Fibroblast of lung (primary cell): ENCODE data around the gene CACNG8. TPM values are rescaled to one million over a fixed set of nuclear protein-coding genes. Genes with fewer than 3 reads are reported as not detected.

ENCODE experiments used
- DNase-seq, 2 donors: peaks; one replicate each; pipeline versions ENCODE4 v3.0.0 to v3.0.0-alpha.2; 2010; ENCODE audit warnings: low read depth in 2 of 2
- H2AFZ ChIP-seq: 2 replicates; pipeline ENCODE4 v1.5.1; 2012; ENCODE audit warnings: low read length, control low read depth, inconsistent platforms
- H3K27ac ChIP-seq: 2 replicates; pipeline ENCODE4 v1.5.1; 2011; ENCODE audit warnings: low read length, control low read depth; ENCODE audit not compliant: insufficient read depth
- H3K27me3 ChIP-seq: 2 replicates; pipeline ENCODE4 v1.5.1; 2011; ENCODE audit warnings: mild to moderate bottlenecking, low read length; ENCODE audit not compliant: control insufficient read depth, insufficient read depth
- H3K36me3 ChIP-seq: 2 replicates; pipeline ENCODE4 v1.5.1; 2011; ENCODE audit warnings: low read length; ENCODE audit not compliant: control insufficient read depth, insufficient read depth
- H3K4me1 ChIP-seq: 2 replicates; pipeline ENCODE4 v1.5.1; 2011; ENCODE audit warnings: low read length; ENCODE audit not compliant: control insufficient read depth, insufficient read depth; ENCODE audit errors: extremely low read depth
- H3K4me2 ChIP-seq: 2 replicates; pipeline ENCODE4 v1.5.1; 2011; ENCODE audit warnings: low read length, control low read depth; ENCODE audit not compliant: insufficient read depth; ENCODE audit errors: extremely low read depth
- H3K4me3 ChIP-seq, 4 experiments: fragments of 200-600 bp in 1 of 4; sonication (generic) in 1 of 4; replicated peaks in 1 of 4; 2 replicates each; pipeline ENCODE4 v1.5.1; 2011 to 2016; ENCODE audit warnings: low read length in 4 of 4, low read depth in 3 of 4, mild to moderate bottlenecking in 3 of 4, control low read depth in 2 of 4, inconsistent platforms in 1 of 4, mixed read lengths in 1 of 4; ENCODE audit not compliant: insufficient read depth in 1 of 4; ENCODE audit errors: control extremely low read depth in 1 of 4
- H3K79me2 ChIP-seq: 2 replicates; pipeline ENCODE4 v1.5.1; 2012; ENCODE audit warnings: mild to moderate bottlenecking, low read length, inconsistent platforms; ENCODE audit not compliant: control insufficient read depth, insufficient read depth
- H3K9ac ChIP-seq: 2 replicates; pipeline ENCODE4 v1.5.1; 2011; ENCODE audit warnings: mild to moderate bottlenecking, low read length, control low read depth; ENCODE audit not compliant: insufficient read depth
- H3K9me3 ChIP-seq: 2 replicates; pipeline ENCODE4 v1.5.1; 2012; ENCODE audit warnings: low read depth, low read length; ENCODE audit not compliant: control insufficient read depth, insufficient read depth
- H4K20me1 ChIP-seq: 2 replicates; pipeline ENCODE4 v1.5.1; 2011; ENCODE audit warnings: low read length; ENCODE audit not compliant: control insufficient read depth, insufficient read depth; ENCODE audit errors: extremely low read depth
- CTCF ChIP-seq, 2 donors: IDR thresholded peaks in 1 of 2; conservative IDR thresholded peaks in 1 of 2; 1 replicate in 1 of 2; 2 replicates in 1 of 2; pipeline ENCODE4 v1.5.1; 2011 to 2012; ENCODE audit warnings: low read length in 2 of 2, control low read depth in 1 of 2, inconsistent platforms in 1 of 2, low read depth in 1 of 2, mild to moderate bottlenecking in 1 of 2
- EZH2 ChIP-seq: IDR thresholded peaks from 2 replicates; pipeline ENCODE4 v1.5.1; 2012; ENCODE audit warnings: low read length, control low read depth, mild to moderate bottlenecking; ENCODE audit errors: missing control alignments
- polyA plus RNA-seq, 2 donors: library from polyadenylated mRNA; depleted of rRNA in 1 of 2; stranded (reverse) in 1 of 2; unstranded in 1 of 2; fragments of >200 nt; gene quantifications; 2 replicates each; pipeline ENCODE4 v1.2.1, GENCODE V29; 2011 to 2012; ENCODE audit warnings: missing spikeins in 1 of 2
- total RNA-seq: library from RNA; depleted of rRNA; stranded (reverse); fragments of >200 nt; gene quantifications from 2 replicates; pipeline ENCODE4 v1.2.1, GENCODE V29; 2014

Gene CACNG8
- total and polyA plus RNA-seq, 2 donors (not counting 1 experiment from before 2014, with no cell fraction given): under 0.01 to 0.01 TPM

GRCh38 chr19:53981376-53981951, 18.7 kb downstream of the CACNG8 start:
- H3K36me3 ChIP-seq: no peaks in the 10 kb centered on the region
- no peaks in the 10 kb centered on the region for H4K20me1 ChIP-seq
- H3K9me3 ChIP-seq: no peaks in the 10 kb centered on the region
- no peaks in the 10 kb centered on the region for H3K79me2 ChIP-seq
- no peak for TF ChIP-seq EZH2
- no peak for TF ChIP-seq CTCF (conservative IDR thresholded peaks at IDR 0.05 in 1 of 2, IDR thresholded peaks at IDR 0.05 in 1 of 2; ENCODE audit: low read depth in 1 of 2, low read length in 2 of 2)
- no peak for DNase-seq
- no peak overlapping the region for H3K9ac ChIP-seq
- H3K27me3 ChIP-seq: peaks cover 12% of the 10 kb centered on the region
- H3K27ac ChIP-seq: no peak overlapping the region
- H3K4me2 ChIP-seq: no peak overlapping the region
- no peak overlapping the region for H3K4me3 ChIP-seq
- no peaks in the 10 kb centered on the region for H3K4me1 ChIP-seq
- H2AFZ ChIP-seq: no peak overlapping the region

DNA sequence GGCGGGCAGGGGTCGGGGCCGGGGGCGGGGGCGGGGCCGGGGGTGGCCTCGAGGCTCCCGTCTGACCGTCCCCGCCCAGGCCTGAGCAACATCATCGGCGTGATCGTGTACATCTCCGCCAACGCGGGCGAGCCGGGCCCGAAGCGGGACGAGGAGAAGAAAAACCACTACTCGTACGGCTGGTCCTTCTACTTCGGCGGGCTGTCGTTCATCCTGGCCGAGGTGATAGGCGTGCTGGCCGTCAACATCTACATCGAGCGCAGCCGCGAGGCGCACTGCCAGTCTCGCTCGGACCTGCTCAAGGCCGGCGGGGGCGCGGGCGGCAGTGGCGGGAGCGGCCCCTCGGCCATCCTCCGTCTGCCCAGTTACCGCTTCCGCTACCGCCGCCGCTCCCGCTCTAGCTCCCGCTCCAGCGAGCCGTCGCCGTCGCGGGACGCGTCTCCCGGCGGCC, 19.3 kb downstream of the CACNG8 start:
- Histone ChIP-seq H3K4me3 (peak overlapping the region in 1 of 4 experiments; percentile 22), H2AFZ (no peak overlapping the region), H3K36me3 (no peaks in the 10 kb centered on the region), H3K9me3 (no peaks in the 10 kb centered on the region), H3K79me2 (no peaks in the 10 kb centered on the region), H4K20me1 (no peaks in the 10 kb centered on the region), H3K4me2 (peak overlapping the region; percentile 44), H3K27me3 (peaks cover 12% of the 10 kb centered on the region), H3K9ac (no peak overlapping the region), H3K27ac (no peak overlapping the region), H3K4me1 (no peaks in the 10 kb centered on the region)
- peak in 1 of 2 donors; percentile 26 for DNase-seq
- peak; percentile 75 for TF ChIP-seq EZH2
- no peak for TF ChIP-seq CTCF (conservative IDR thresholded peaks at IDR 0.05 in 1 of 2, IDR thresholded peaks at IDR 0.05 in 1 of 2; ENCODE audit: low read depth in 1 of 2, low read length in 2 of 2)

GRCh38 chr19:53982611-53983010, 19.9 kb downstream of the CACNG8 start:
- H3K9me3 ChIP-seq: no peaks in the 10 kb centered on the region
- no peaks in the 10 kb centered on the region for H3K36me3 ChIP-seq
- H2AFZ ChIP-seq: no peak overlapping the region
- no peak overlapping the region for H3K27ac ChIP-seq
- H4K20me1 ChIP-seq: no peaks in the 10 kb centered on the region
- H3K9ac ChIP-seq: no peak overlapping the region
- TF ChIP-seq CTCF (conservative IDR thresholded peaks at IDR 0.05 in 1 of 2, IDR thresholded peaks at IDR 0.05 in 1 of 2; ENCODE audit: low read depth in 1 of 2, low read length in 2 of 2): no peak
- H3K79me2 ChIP-seq: no peaks in the 10 kb centered on the region
- no peak overlapping the region for H3K4me3 ChIP-seq
- H3K27me3 ChIP-seq: peaks cover 12% of the 10 kb centered on the region
- peak; percentile 6 to 24 for DNase-seq
- H3K4me1 ChIP-seq: no peaks in the 10 kb centered on the region
- H3K4me2 ChIP-seq: no peak overlapping the region
